Thoracic aorta (tissue), 2 donors: ENCODE measurements around the gene RHOF. TPM values are rescaled to one million over a fixed set of nuclear protein-coding genes. Genes with fewer than 3 reads are reported as not detected.

Experiments
- ATAC-seq: fragments of 150-250 bp; one replicate; pipeline ENCODE4 v1.8.0; 2017; ENCODE audit warnings: low read depth; ENCODE audit not compliant: insufficient number of reproducible peaks, low FRiP score
- DNase-seq: peaks from one replicate; pipeline ENCODE4 v3.0.0-alpha.2; 2020; ENCODE audit warnings: low spot score
- H3K27ac ChIP-seq, 2 donors: fragments of 200-600 bp; sonication (generic); 1 replicate in 1 of 2; 2 replicates in 1 of 2; pipeline ENCODE4 v1.5.1; 2016; ENCODE audit warnings: mild to moderate bottlenecking in 2 of 2, moderate library complexity in 2 of 2
- H3K27me3 ChIP-seq: fragments of 200-600 bp; sonication (generic); replicated peaks from 2 replicates; pipeline ENCODE4 v1.6.0; 2016; ENCODE audit warnings: mild to moderate bottlenecking; ENCODE audit not compliant: insufficient read depth
- H3K36me3 ChIP-seq: fragments of 200-600 bp; sonication (generic); one replicate; pipeline ENCODE4 v1.5.1; 2016
- H3K4me1 ChIP-seq, 2 donors: fragments of 200-600 bp; sonication (generic); 1 replicate in 1 of 2; 2 replicates in 1 of 2; pipeline versions ENCODE4 v1.5.1 to v1.6.0; 2016; ENCODE audit warnings: low read depth in 2 of 2, mild to moderate bottlenecking in 1 of 2; ENCODE audit not compliant: control insufficient read depth in 1 of 2
- H3K4me3 ChIP-seq: fragments of 200-600 bp; sonication (generic); 2 replicates; pipeline ENCODE4 v1.5.1; 2016; ENCODE audit warnings: mild to moderate bottlenecking
- H3K9me3 ChIP-seq: fragments of 200-600 bp; sonication (generic); 2 replicates; pipeline ENCODE4 v1.5.1; 2016
- total RNA-seq, 2 donors: library from RNA; depleted of rRNA; stranded (reverse); fragments of >200 nt; gene quantifications; one replicate each; pipeline versions ENCODE4 v1.1.0 to v1.2.3, GENCODE V29; 2016
- TF ChIP-seq, protein P1 (sequence below): fragments of 200-600 bp; sonication (generic); IDR thresholded peaks from one replicate; pipeline ENCODE4 v1.5.1; 2019; ENCODE audit warnings: antibody characterized with exemption

Gene RHOF
- total RNA-seq, 2 donors from 2014 or later, result 12.0 to 30.2 TPM

DNA sequence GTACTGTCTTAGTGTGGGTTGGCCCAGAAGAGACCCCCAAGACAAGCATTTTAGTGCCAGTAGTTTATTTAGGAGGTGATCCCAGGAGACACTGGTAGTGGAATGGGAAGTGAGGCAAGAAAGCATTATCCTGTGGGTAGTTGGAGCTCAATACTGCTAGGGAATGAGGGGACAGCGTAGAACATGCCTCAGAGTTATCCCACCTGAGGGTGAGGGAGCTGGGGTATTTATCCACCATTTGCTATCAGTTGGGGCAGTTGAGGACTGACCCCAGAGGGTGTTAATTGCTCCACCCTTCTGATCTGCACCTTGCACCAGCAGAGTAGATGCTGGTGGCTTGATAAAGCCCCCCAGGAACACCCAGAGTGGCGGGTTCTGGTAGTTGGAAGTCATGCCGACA, 37.9 kb downstream of the RHOF start:
- TF ChIP-seq, protein P1, sequence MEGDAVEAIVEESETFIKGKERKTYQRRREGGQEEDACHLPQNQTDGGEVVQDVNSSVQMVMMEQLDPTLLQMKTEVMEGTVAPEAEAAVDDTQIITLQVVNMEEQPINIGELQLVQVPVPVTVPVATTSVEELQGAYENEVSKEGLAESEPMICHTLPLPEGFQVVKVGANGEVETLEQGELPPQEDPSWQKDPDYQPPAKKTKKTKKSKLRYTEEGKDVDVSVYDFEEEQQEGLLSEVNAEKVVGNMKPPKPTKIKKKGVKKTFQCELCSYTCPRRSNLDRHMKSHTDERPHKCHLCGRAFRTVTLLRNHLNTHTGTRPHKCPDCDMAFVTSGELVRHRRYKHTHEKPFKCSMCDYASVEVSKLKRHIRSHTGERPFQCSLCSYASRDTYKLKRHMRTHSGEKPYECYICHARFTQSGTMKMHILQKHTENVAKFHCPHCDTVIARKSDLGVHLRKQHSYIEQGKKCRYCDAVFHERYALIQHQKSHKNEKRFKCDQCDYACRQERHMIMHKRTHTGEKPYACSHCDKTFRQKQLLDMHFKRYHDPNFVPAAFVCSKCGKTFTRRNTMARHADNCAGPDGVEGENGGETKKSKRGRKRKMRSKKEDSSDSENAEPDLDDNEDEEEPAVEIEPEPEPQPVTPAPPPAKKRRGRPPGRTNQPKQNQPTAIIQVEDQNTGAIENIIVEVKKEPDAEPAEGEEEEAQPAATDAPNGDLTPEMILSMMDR, result no peak
- no peaks in the 10 kb centered on the region for H3K36me3 ChIP-seq
- DNase-seq (no peak), ATAC-seq (no peak)
- no peaks in the 10 kb centered on the region for H3K9me3 ChIP-seq
- H3K4me1 ChIP-seq, result peaks cover 11 to 17% of the 10 kb centered on the region in 2 donors
- no peak overlapping the region for H3K4me3 ChIP-seq
- H3K27ac ChIP-seq, result no peak overlapping the region
- H3K27me3 ChIP-seq, result no peaks in the 10 kb centered on the region

DNA sequence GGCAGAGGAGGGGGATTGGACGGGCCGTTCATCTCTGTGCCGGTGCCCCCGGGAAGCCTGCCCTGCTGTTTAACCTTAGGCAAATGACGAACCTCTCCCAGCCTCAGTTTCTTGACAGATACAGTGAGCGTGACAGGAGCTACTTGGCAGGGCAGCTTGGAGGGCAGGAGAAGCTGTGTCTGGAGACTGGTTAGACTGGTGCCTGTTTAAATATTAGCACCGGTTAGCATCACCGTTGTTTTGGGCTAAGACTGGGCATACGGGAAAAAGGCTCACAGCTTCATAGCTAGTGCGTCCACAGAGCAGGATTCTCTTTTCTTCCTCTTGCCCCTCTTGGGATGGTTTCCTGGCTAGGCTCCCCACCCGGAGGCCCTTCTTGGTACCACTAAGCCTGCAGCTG, 38.7 kb downstream of the RHOF start:
- H3K4me1 ChIP-seq, result peaks cover 11 to 17% of the 10 kb centered on the region in 2 donors
- ATAC-seq (no peak), DNase-seq (no peak)
- no peaks in the 10 kb centered on the region for H3K36me3 ChIP-seq
- H3K27me3 ChIP-seq, result no peaks in the 10 kb centered on the region
- no peak overlapping the region for H3K4me3 ChIP-seq
- TF ChIP-seq, protein P1, result no peak
- H3K27ac ChIP-seq, result no peak overlapping the region
- no peaks in the 10 kb centered on the region for H3K9me3 ChIP-seq

DNA sequence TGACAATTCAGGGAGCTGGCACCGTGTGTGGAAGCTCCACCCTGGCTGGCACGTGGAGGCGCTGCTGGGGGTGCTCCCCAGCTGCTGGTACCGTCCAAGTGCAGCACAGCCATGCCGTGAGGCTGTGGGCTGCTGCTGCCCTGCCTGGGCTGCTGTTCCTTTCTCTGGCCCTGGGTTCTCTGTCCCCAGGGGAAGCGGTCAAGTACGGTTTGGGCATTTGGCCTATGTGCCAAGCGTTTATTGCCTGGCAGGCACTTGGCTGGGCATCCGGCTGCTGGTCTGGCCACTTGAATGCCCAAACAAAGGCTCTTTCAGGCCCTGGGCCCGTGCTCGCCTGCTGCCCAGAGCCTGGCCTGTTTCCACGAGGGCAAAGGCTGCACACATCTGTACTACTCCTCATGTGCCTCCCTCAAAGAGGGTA, 39.6 kb downstream of the RHOF start:
- Histone ChIP-seq H3K27me3 (no peaks in the 10 kb centered on the region), H3K4me1 (peaks cover 11 to 17% of the 10 kb centered on the region in 2 donors), H3K4me3 (peak overlapping the region; percentile 14), H3K27ac (peak overlapping the region; percentile 51 to 59), H3K36me3 (peaks cover 3% of the 10 kb centered on the region), H3K9me3 (no peaks in the 10 kb centered on the region)
- TF ChIP-seq, protein P1, result no peak
- ATAC-seq, result peak; percentile 67
- DNase-seq, result no peak

DNA sequence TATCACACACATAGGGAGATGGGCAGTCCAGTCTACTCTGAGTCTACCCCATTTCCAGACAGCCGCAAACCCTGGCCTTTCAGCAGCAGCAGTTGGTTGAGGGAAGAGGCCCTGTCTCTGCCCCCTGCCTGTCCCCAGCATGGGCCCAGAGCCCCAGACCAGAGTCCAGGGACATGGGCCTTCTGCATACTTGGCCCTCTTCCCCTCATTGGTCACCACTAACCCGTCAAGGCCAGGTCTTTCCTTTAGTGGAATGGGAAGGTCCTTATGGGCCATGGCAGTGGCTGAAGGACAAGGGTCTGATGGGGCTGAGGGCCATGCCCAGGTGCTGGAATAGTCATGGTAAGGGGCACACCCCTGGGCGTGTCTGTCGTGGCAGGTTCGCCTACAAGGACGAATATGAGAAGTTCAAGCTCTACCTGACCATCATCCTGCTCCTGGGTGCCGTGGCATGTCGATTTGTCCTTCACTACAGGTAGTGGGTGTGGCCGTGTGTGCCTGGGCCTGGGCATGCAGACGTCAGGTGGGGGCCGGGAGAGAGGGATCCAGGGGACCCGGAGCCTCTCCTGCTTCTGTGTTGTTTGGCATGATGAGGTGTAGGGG, 41.6 kb downstream of the RHOF start:
- no peaks in the 10 kb centered on the region for H3K9me3 ChIP-seq
- DNase-seq (no peak), ATAC-seq (no peak)
- H3K4me3 ChIP-seq, result no peak overlapping the region
- H3K4me1 ChIP-seq, result peaks cover 11 to 17% of the 10 kb centered on the region in 2 donors
- TF ChIP-seq, protein P1, result no peak
- H3K36me3 ChIP-seq, result peaks cover 3% of the 10 kb centered on the region
- no peaks in the 10 kb centered on the region for H3K27me3 ChIP-seq
- no peak overlapping the region for H3K27ac ChIP-seq

DNA sequence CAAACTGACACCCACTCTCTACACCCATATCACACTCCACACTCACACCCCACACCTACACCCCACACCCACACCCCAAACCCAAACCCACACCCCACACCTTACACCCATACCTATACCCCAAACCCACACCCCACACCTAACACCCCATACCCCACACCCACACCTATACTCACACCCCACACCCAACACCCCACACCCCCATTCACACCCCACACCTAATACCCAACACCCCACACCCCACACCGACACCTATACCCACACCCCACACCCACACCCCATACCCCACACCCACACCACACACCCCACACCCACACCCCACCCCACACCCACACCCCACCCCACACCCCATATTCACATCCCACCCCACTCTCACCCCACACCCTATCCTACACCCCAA, 42.5 kb downstream of the RHOF start:
- no peaks in the 10 kb centered on the region for H3K27me3 ChIP-seq
- no peak overlapping the region for H3K4me3 ChIP-seq
- no peak overlapping the region for H3K27ac ChIP-seq
- H3K9me3 ChIP-seq, result no peaks in the 10 kb centered on the region
- H3K4me1 ChIP-seq, result peaks cover 11 to 17% of the 10 kb centered on the region in 2 donors
- DNase-seq (no peak), ATAC-seq (no peak)
- peaks cover 3% of the 10 kb centered on the region for H3K36me3 ChIP-seq
- TF ChIP-seq, protein P1, result no peak
